HG02885 (cell line): ENCODE data around the gene MUC2.
"Not testable (repeated sequence)": the region's sequence is repeated elsewhere in the genome, so short reads cannot be mapped to it uniquely, and the experiment has no call there.

Source experiments
- ATAC-seq: cut with Tn5 transposase; IDR thresholded peaks from one replicate; pipeline ENCODE4 v1.9.1; 2021; ENCODE audit warnings: mild to moderate bottlenecking; ENCODE audit not compliant: unreplicated experiment, poor library complexity

Gene MUC2

GRCh38 chr11:1102221-1102971 is 27.7 kb downstream of the MUC2 start:
- no peak for ATAC-seq

GRCh38 chr11:1102996-1103395 is 28.3 kb downstream of the MUC2 start:
- ATAC-seq, result no peak

GRCh38 chr11:1103401-1104360 is 29.0 kb downstream of the MUC2 start:
- ATAC-seq, result no peak

- ATAC-seq, result no peak
Measured at GRCh38 chr11:1104411-1105182, 29.9 kb downstream of the MUC2 start.

GRCh38 chr11:1105183-1105565 is 30.5 kb downstream of the MUC2 start:
- ATAC-seq, result no peak

- no peak for ATAC-seq
Measured at GRCh38 chr11:1106387-1106786, 31.7 kb downstream of the MUC2 start.

GRCh38 chr11:1107316-1108245 is 32.9 kb downstream of the MUC2 start:
- ATAC-seq, result no peak

GRCh38 chr11:1108246-1108900 is 33.7 kb downstream of the MUC2 start:
- no peak for ATAC-seq

GRCh38 chr11:1109101-1109917 is 34.6 kb downstream of the MUC2 start:
- ATAC-seq, result no peak

- no peak for ATAC-seq
Measured at GRCh38 chr11:1109918-1110705, 35.4 kb downstream of the MUC2 start.

- no peak for ATAC-seq
Measured at GRCh38 chr11:1111545-1112212, 37.0 kb downstream of the MUC2 start.

GRCh38 chr11:1112351-1113191 is 37.9 kb downstream of the MUC2 start:
- ATAC-seq, result no peak

GRCh38 chr11:1113405-1114201 is 38.9 kb downstream of the MUC2 start:
- ATAC-seq, result no peak

GRCh38 chr11:1115292-1115691 is 40.6 kb downstream of the MUC2 start:
- not testable (repeated sequence) for ATAC-seq

GRCh38 chr11:1116104-1116503 is 41.4 kb downstream of the MUC2 start:
- no peak for ATAC-seq
